Activated CD4-positive, alpha-beta T cell treated with anti-CD3 and anti-CD28 coated beads for 1 hour (primary cell): ENCODE results near the gene ZNF600.
"Not testable (repeated sequence)": the region's sequence is repeated elsewhere in the genome, so short reads cannot be mapped to it uniquely, and the experiment has no call there.

Source experiments
- DNase-seq: peaks from one replicate; pipeline ENCODE4 v3.0.0-alpha.2; 2020

ZNF600 gene

GRCh38 chr19:52741371-52741770, 45.2 kb downstream of the ZNF600 start:
- not testable (repeated sequence) for DNase-seq

DNA sequence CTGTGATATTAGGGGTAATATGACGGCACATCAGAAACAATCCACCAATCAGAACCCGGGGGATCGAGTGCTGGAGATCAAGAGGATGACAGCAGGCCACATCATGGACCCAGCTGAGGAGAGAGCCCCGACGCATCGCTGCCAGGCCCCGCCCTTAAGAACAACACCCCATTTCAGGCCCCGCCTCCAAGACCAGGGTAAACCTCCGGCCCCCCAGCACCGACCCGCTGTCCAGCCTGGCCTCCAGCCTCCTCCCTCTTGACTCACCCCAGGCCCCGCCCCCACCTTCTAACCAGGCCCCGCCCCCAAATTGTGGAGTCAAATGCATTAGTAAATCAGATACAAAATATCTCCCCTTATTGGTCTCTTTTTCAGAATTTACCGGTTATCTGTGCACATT, 47.0 kb downstream of the ZNF600 start:
- DNase-seq, result no peak

DNA sequence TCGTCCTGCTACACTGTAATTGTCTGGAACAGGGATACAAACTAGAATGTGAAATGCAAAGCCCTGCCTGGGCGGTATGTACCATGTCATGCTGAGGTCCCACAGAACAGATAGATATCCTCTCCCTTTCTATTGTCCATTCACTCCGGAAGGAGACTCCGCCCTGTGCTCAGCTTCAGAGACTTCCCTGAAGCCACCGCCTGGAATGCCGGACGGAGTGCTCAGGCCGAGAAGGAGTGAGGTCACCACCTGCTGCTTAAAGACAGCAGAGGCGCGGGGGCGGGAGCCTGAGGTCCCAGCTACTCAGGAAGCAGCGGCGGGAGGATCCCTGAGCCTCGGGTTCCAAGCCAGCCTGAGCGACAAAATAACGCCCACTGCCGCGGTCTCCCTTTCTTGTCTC, 50.9 kb downstream of the ZNF600 start:
- no peak for DNase-seq

GRCh38 chr19:52734893-52735661, 51.5 kb downstream of the ZNF600 start, which contains the start of gene ZNF611:
Gene ZNF611, minus strand, starts transcription at chr19:52735044. Its CDS starts 19,150 bp downstream, at chr19:52715894.
- peak; percentile 99 for DNase-seq

DNA sequence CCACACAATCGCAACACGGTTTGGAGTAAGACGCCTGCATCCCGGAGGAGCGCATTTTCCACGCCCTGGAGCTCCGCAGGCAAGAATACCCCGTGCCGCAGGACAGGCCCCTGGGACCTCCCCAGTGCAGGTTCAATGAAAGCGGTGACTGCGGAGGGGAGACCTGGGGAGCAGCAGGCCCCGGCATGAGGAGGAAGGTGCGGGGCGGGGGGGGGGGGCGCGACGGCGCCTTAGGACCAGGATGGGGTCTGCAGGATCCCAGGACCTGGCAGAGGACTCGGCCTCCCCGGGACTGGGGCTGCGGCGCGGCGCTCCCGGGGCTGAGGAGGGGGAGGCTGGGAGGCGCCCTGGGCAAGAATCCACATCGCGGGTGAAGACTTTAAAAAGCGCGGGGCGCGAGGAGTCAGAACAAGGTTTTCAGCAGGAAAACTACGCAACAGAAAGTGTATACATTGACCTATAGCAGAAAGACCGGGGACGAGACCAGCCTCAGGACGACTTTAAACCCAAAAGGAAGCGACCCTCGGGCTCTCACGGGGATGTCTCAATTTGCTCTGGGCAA, 52.2 kb downstream of the ZNF600 start:
- no peak for DNase-seq

DNA sequence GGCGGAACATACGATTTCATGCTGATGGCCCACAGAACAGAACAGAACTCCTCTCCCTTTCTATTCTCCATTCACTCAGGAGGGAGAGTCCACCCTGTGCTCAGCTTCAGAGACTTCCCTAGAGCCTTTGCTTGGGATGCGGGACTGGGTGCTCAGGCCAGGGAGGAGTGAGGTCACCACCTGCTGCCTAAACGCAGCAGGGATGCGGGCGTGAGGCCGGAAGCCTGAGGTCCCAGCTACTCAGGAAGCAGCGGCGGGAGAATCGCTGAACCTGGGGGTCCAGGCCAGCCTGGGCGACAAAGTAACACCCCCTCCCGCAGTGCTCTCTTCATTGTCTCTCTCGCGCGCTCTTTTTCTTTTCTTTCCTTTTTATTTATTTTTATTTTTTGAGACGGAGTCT, 60.5 kb downstream of the ZNF600 start:
- not testable (repeated sequence) for DNase-seq

- DNase-seq, result no peak
Measured at GRCh38 chr19:52725528-52725961, 61.0 kb downstream of the ZNF600 start.

DNA sequence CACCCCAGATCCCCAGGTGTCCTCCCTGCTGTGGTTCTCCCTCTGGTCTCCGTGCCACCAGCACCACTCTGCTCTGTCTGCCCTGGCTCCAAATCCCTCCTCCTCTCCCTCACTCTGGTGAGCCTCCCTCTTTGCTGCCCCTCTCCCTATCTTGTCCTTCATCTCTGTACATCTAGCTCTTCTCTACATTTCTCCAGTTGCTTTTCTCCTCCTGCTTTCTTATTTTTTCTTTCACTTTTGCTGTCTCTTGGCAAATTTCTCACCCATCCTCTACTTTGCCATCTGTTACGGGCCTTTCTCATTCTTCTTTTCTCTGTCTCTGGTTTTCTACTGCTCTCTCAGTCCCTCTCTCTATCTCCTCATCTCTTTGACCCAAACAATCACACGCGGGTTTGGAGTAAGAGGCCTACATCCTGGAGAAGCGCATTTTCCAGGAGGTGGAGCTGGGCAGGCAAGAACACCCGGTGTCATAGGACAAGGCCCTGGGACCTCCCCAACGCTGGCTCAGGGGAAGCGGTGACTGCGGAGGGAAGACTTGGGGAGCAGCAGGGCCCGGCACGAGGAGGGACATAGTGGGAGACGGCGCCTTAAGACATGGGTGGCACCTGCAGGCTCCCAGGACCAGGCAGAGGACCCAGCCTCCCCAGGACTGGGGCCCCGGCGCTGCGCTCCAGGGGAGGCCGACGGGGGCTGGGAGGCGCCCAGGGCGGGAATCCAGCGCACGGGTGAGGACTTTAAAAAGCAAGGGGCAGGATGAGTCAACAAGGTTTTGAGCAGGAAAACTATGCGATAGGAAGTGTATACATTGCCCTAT, 61.7 kb downstream of the ZNF600 start:
- DNase-seq, result no peak

- not testable (repeated sequence) for DNase-seq
Measured at GRCh38 chr19:52723907-52724598, 62.5 kb downstream of the ZNF600 start.

DNA sequence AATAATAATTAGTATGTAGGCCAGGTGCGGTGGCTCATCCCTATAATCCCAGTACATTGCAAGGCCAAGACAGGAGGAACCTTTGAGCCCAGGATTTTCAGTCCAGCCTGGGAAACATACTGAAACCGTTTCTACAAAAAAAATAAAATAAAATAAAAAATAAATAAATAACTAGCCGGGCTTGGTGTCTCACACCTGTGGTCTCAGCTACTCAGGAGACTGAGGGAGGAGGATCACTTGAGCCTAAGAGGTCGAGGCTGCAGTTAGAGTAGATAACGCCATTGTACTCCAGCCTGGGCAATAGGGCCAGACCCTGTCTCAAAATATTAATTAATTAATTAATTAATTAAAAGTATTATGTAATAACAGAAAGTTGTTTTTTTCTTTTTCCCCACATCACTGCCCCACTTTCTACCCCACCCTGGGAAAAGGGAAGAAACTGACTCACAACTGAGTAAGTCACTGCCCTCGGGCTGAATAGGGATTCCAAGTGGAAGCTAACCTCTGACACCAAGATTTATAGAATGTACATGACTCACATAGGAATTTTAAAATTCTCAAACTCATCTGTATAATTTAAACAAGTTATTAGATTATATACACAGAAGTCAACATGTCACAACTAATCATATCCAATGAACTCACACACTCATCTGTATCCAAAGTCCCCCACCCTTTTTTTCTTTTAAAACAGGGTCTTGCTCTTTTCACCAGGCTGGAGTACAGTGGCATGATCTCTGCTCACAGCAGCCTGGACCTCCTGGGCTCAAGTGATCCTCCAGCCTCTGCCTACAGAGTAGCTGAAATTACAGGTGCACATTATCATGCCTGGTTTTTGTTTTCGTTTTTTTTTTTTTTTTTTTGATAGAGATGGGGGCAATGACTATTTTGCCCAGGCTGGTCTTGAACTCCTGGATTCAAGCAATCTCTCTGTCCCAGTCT, 64.3 kb downstream of the ZNF600 start:
- no peak for DNase-seq

DNA sequence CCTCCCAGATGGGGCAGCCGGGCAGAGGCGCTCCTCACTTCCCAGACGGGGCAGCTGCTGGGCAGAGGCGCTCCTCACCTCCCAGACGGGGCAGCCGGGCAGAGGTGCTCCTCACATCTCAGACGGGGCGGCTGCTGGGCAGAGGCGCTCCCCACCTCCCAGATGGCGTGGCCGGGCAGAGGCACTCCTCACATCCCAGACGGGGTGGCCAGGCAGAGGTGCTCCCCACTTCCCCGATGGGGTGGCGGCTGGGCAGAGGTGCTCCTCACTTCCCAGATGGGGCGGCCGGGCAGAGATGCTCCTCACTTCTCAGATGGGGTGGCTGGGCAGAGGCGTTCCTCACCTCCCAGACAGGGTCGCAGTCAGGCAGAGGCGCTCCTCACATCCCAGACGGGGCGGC, 66.0 kb downstream of the ZNF600 start:
- not testable (repeated sequence) for DNase-seq

GRCh38 chr19:52716522-52716921, 70.1 kb downstream of the ZNF600 start:
- no peak for DNase-seq

- not testable (repeated sequence) for DNase-seq
Measured at GRCh38 chr19:52715902-52716301, 70.7 kb downstream of the ZNF600 start.

- DNase-seq, result not testable (repeated sequence)
Measured at GRCh38 chr19:52715330-52715729, 71.3 kb downstream of the ZNF600 start.
